PFSK-1 (cell line): Measurements from ENCODE around the gene CREBRF.

Source experiments
- FOXP2 ChIP-seq: optimal IDR thresholded peaks from 2 replicates; pipeline ENCODE3; 2011; ENCODE audit warnings: borderline replicate concordance, control low read depth, inconsistent platforms; ENCODE audit not compliant: insufficient read depth; ENCODE audit errors: extremely low read length, extremely low read depth
- POLR2AphosphoS5 ChIP-seq: IDR thresholded peaks from 2 replicates; pipeline ENCODE4 v1.6.1; 2012; ENCODE audit warnings: low read depth, mild to moderate bottlenecking, control low read depth, low read length, moderate library complexity
- REST ChIP-seq, 2 experiments: IDR thresholded peaks; 2 replicates each; pipeline versions ENCODE4 v1.6.1 to v1.8.0; 2011 to 2012; ENCODE audit warnings: low read depth in 2 of 2, low read length in 2 of 2, control low read depth in 1 of 2, inconsistent platforms in 1 of 2, mild to moderate bottlenecking in 1 of 2, moderate library complexity in 1 of 2; ENCODE audit not compliant: insufficient read depth in 1 of 2
- SIN3A ChIP-seq: IDR thresholded peaks from 2 replicates; pipeline ENCODE4 v1.6.1; 2012; ENCODE audit warnings: mild to moderate bottlenecking, low read length, moderate library complexity, borderline replicate concordance; ENCODE audit not compliant: insufficient read depth
- TAF1 ChIP-seq: IDR thresholded peaks from 2 replicates; pipeline ENCODE4 v1.6.1; 2012; ENCODE audit warnings: low read length, control low read depth, borderline replicate concordance; ENCODE audit not compliant: insufficient read depth

CREBRF gene

GRCh38 chr5:173139631-173140030, 83.5 kb downstream of the CREBRF start:
- TF ChIP-seq POLR2AphosphoS5 (no peak), FOXP2 (no peak), TAF1 (no peak), REST (IDR thresholded peaks at IDR 0.05; ENCODE audit: insufficient read depth in 1 of 2, low read depth in 2 of 2, low read length in 2 of 2) (no peak), SIN3A (no peak)

- TF ChIP-seq TAF1: no peak
- no peak for TF ChIP-seq FOXP2
- TF ChIP-seq POLR2AphosphoS5: no peak
- TF ChIP-seq SIN3A: no peak
- TF ChIP-seq REST (IDR thresholded peaks at IDR 0.05; ENCODE audit: insufficient read depth in 1 of 2, low read depth in 2 of 2, low read length in 2 of 2): no peak
Measured at GRCh38 chr5:173140769-173141168, 84.6 kb downstream of the CREBRF start.

GRCh38 chr5:173143567-173143966, 87.4 kb downstream of the CREBRF start:
- no peak for TF ChIP-seq FOXP2
- no peak for TF ChIP-seq TAF1
- no peak for TF ChIP-seq REST (IDR thresholded peaks at IDR 0.05; ENCODE audit: insufficient read depth in 1 of 2, low read depth in 2 of 2, low read length in 2 of 2)
- no peak for TF ChIP-seq SIN3A
- TF ChIP-seq POLR2AphosphoS5: no peak

GRCh38 chr5:173144200-173145176, 88.3 kb downstream of the CREBRF start, which contains the start of gene BNIP1:
Gene BNIP1, plus strand, starts transcription at chr5:173144531. Its CDS starts 15 bp downstream, at chr5:173144546.
- 0 out of 2 replicates have a peak, but pooled peaks have one; percentile 57 for TF ChIP-seq SIN3A
- TF ChIP-seq REST (IDR thresholded peaks at IDR 0.05; ENCODE audit: insufficient read depth in 1 of 2, low read depth in 2 of 2, low read length in 2 of 2): peak; percentile 45 to 46; a peak in 2 of 4 replicates
- peak; percentile 61; the same call in 1 of the 2 replicates for TF ChIP-seq TAF1
- no peak for TF ChIP-seq FOXP2
- peak; percentile 65; the same call in 1 of the 2 replicates for TF ChIP-seq POLR2AphosphoS5
